IMR-90 (cell line): ENCODE data around the gene PCNX2. TPM values are rescaled to one million over a fixed set of nuclear protein-coding genes. Genes with fewer than 3 reads are reported as not detected.

Source experiments
- ATAC-seq: fragments of 200-7000 bp; cut with Tn5 transposase; 2 replicates; pipeline ENCODE4 v1.9.1; 2020; ENCODE audit warnings: low read depth, mild to moderate bottlenecking, moderate library complexity
- BruUV-seq: library from RNA; stranded (reverse); fragments of 400-500 nt; replicated peaks from 2 replicates; lab custom pipeline; 2021; lab: Mats Ljungman, UMichigan
- CTCF ChIA-PET: fragments of 300-600 bp; formaldehyde crosslinking; extraction: SDS; loops from one replicate; lab custom pipeline; 2021; ENCODE audit warnings: antibody characterized with exemption; lab: Yijun Ruan, JAX
- POLR2A ChIA-PET: fragments of 300-600 bp; sonication (Branson Sonifier 250); formaldehyde crosslinking; loops from one replicate; lab custom pipeline; 2022; ENCODE audit warnings: antibody characterized with exemption; ENCODE audit not compliant: unreplicated experiment; lab: Charles Lee
- DNase-seq: peaks from one replicate; pipeline ENCODE4 v3.0.0; 2013
- H2AFZ ChIP-seq: replicated peaks from 2 replicates; pipeline ENCODE3; 2013; ENCODE audit warnings: low read length, mild to moderate bottlenecking; ENCODE audit not compliant: poor library complexity
- H2AK5ac ChIP-seq: 2 replicates; pipeline ENCODE4 v1.6.1; 2013; ENCODE audit warnings: low read depth, low read length, inconsistent platforms
- H2AK9ac ChIP-seq: replicated peaks from 2 replicates; pipeline ENCODE3; 2013; ENCODE audit warnings: mild to moderate bottlenecking, low read depth, low read length, moderate library complexity; ENCODE audit not compliant: poor library complexity
- H2BK120ac ChIP-seq: 2 replicates; pipeline ENCODE4 v1.6.1; 2013; ENCODE audit warnings: low read depth, low read length, inconsistent platforms
- H2BK15ac ChIP-seq: 3 replicates; pipeline ENCODE4 v1.6.1; 2013; ENCODE audit warnings: low read depth, low read length, inconsistent platforms
- H2BK20ac ChIP-seq: 2 replicates; pipeline ENCODE4 v1.6.1; 2013; ENCODE audit warnings: low read depth, mild to moderate bottlenecking, inconsistent platforms, low read length, moderate library complexity
- H2BK5ac ChIP-seq: 2 replicates; pipeline ENCODE4 v1.6.1; 2013; ENCODE audit warnings: mild to moderate bottlenecking, low read depth, low read length, inconsistent platforms; ENCODE audit not compliant: poor library complexity, severe bottlenecking
- H3K14ac ChIP-seq: replicated peaks from 2 replicates; pipeline ENCODE4 v1.6.1; 2013; ENCODE audit warnings: low read depth, low read length, inconsistent platforms
- H3K18ac ChIP-seq: 2 replicates; pipeline ENCODE4 v1.6.1; 2013; ENCODE audit warnings: low read depth, low read length, control low read depth
- H3K23ac ChIP-seq: 2 replicates; pipeline ENCODE4 v1.6.1; 2013; ENCODE audit warnings: low read depth, low read length, inconsistent platforms
- H3K27ac ChIP-seq: 2 replicates; pipeline ENCODE4 v1.5.1; 2013; ENCODE audit warnings: mild to moderate bottlenecking, control low read depth, low read length; ENCODE audit not compliant: insufficient read depth
- H3K27me3 ChIP-seq: 2 replicates; pipeline ENCODE4 v1.6.1; 2013; ENCODE audit warnings: low read length; ENCODE audit not compliant: control insufficient read depth, insufficient read depth
- H3K36me3 ChIP-seq: 2 replicates; pipeline ENCODE4 v1.6.1; 2013; ENCODE audit warnings: low read length, mixed read lengths; ENCODE audit not compliant: control insufficient read depth, insufficient read depth
- H3K4ac ChIP-seq: 2 replicates; pipeline ENCODE4 v1.6.1; 2013; ENCODE audit warnings: low read depth, low read length, inconsistent platforms
- H3K4me1 ChIP-seq: 2 replicates; pipeline ENCODE4 v1.6.1; 2013; ENCODE audit warnings: low read length, mixed read lengths; ENCODE audit not compliant: control insufficient read depth, insufficient read depth
- H3K4me2 ChIP-seq: 2 replicates; pipeline ENCODE4 v1.6.1; 2013; ENCODE audit warnings: low read depth, mild to moderate bottlenecking, control low read depth, low read length, moderate library complexity
- H3K4me3 ChIP-seq: 2 replicates; pipeline ENCODE4 v1.5.1; 2013; ENCODE audit warnings: low read depth, mild to moderate bottlenecking, control low read depth, low read length, moderate library complexity; ENCODE audit not compliant: insufficient read depth
- H3K56ac ChIP-seq: 2 replicates; pipeline ENCODE4 v1.6.1; 2013; ENCODE audit warnings: low read length, inconsistent platforms; ENCODE audit not compliant: insufficient read depth; ENCODE audit errors: extremely low read depth
- H3K79me1 ChIP-seq, 2 experiments: 2 replicates each; pipeline ENCODE4 v1.6.1; 2013; ENCODE audit warnings: low read length in 2 of 2, inconsistent platforms in 1 of 2, low read depth in 1 of 2
- H3K9ac ChIP-seq: 2 replicates; pipeline ENCODE4 v1.6.1; 2013; ENCODE audit warnings: low read depth, low read length, control low read depth
- H3K9me1 ChIP-seq: 2 replicates; pipeline ENCODE4 v1.6.1; 2013; ENCODE audit warnings: low read length, inconsistent platforms; ENCODE audit not compliant: insufficient read depth
- H3K9me3 ChIP-seq: 2 replicates; pipeline ENCODE4 v1.6.1; 2013; ENCODE audit warnings: low read length; ENCODE audit not compliant: control insufficient read depth, insufficient read depth
- H4K20me1 ChIP-seq: 2 replicates; pipeline ENCODE4 v1.6.1; 2013; ENCODE audit warnings: low read length, inconsistent platforms; ENCODE audit not compliant: insufficient read depth
- H4K5ac ChIP-seq: 2 replicates; pipeline ENCODE4 v1.6.1; 2013; ENCODE audit warnings: mild to moderate bottlenecking, low read depth, low read length, control low read depth
- H4K8ac ChIP-seq, 2 experiments: 2 replicates each; pipeline ENCODE4 v1.6.1; 2013; ENCODE audit warnings: low read depth in 2 of 2, low read length in 2 of 2, control low read depth in 1 of 2, inconsistent platforms in 1 of 2
- H4K91ac ChIP-seq: 2 replicates; pipeline ENCODE4 v1.6.1; 2013; ENCODE audit warnings: low read depth, low read length, inconsistent platforms; ENCODE audit not compliant: insufficient read depth
- MAZ ChIP-seq: IDR thresholded peaks from 2 replicates; pipeline ENCODE4 v1.6.1; 2012; ENCODE audit warnings: low read depth, mild to moderate bottlenecking, low read length, improper control_type of control experiment, moderate library complexity, borderline replicate concordance
- WGBS, 2 experiments: methylation state at CpG; one replicate each; pipeline versions ENCODE4 v1.1.5 to v1.1.7; 2013; ENCODE audit warnings: missing lambda C conversion rate in 2 of 2; ENCODE audit not compliant: insufficient read length in 1 of 2; ENCODE audit errors: extremely low coverage in 2 of 2; 5-methylcytosine and 5-hydroxymethylcytosine counted together
- dilution Hi-C: fragments of 300-500 bp; cut with HindIII; formaldehyde crosslinking; loops from one replicate; pipeline ENCODE4 v1.14.3; 2018; ENCODE audit warnings: low sequenced_read_pairs; ENCODE audit not compliant: unreplicated experiment
- in situ Hi-C: fragments of 300-500 bp; cut with MboI; formaldehyde crosslinking; loops from 3 replicates; pipeline ENCODE4 v1.14.3; 2019; ENCODE audit warnings: low sequenced_read_pairs, inconsistent platforms, mixed read lengths
- intact Hi-C: fragments of 100-400 bp; cut with micrococcal nuclease; formaldehyde crosslinking; loops from 2 replicates; pipeline ENCODE4 v1.10.0; 2022
- polyA plus RNA-seq, 3 experiments: library from polyadenylated mRNA; depleted of rRNA; stranded (reverse); fragments of >200 nt; gene quantifications; 2 replicates each; pipeline ENCODE4 v1.2.3, GENCODE V29; 2012; ENCODE audit warnings: low replicate concordance in 1 of 3
- total RNA-seq: library from RNA; depleted of rRNA; stranded (reverse); fragments of >200 nt; gene quantifications from 2 replicates; pipeline ENCODE4 v1.2.3, GENCODE V29; 2012

PCNX2 gene
- total and polyA plus RNA-seq, 2 of the 4 experiments (the other 2 are of a cell fraction), result 15.9 to 22.6 TPM

DNA sequence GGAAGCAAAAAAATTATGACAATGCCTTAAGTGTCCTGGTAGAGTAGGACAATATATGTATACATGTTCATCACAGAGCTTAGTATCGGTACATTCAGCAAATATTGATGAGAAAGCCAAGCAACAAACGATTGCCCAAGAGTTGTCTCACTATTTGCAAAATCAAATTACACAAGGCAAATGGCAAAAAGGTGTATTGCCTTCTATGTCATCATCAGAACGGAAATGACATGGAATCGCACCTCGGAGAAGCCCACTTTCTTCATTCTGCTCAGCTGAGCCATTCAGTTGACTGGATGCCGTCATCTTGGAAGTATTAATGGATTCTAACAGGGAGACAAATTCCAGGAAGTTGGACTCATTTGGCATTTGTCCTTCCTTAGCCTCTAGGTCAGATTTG, 37.7 kb downstream of the PCNX2 start:
- H3K23ac ChIP-seq, result no peak overlapping the region
- no peaks in the 10 kb centered on the region; the same call in 1 of the 2 replicates for H4K20me1 ChIP-seq
- peaks cover 20% of the 10 kb centered on the region for H3K36me3 ChIP-seq
- CTCF ChIA-PET, result no interaction called here
- in situ Hi-C loops (no loop called here), dilution Hi-C loops (no loop called here), intact Hi-C loops (loop anchor here (1.0 kb wide), 1 partner anchor 24 kb away; no protein-coding TSS in a partner anchor)
- H3K9ac ChIP-seq, result no peak overlapping the region
- no peak overlapping the region for H3K4ac ChIP-seq
- POLR2A ChIA-PET, result no interaction called here
- H3K4me3 ChIP-seq, result no peak overlapping the region
- no peaks in the 10 kb centered on the region for H3K27me3 ChIP-seq
- WGBS, 2 experiments, result 86% methylated on average over 1 of the region's 6 CpGs; no CpG with 5 or more reads in 1 of the 2 experiments
- BruUV-seq, result no TSS peak
- no peak overlapping the region for H4K8ac ChIP-seq
- peaks cover 7 to 8% of the 10 kb centered on the region in 2 experiments; a peak in 3 of 4 replicates for H3K79me1 ChIP-seq
- H2BK120ac ChIP-seq, result no peak overlapping the region
- no peak overlapping the region for H2AK5ac ChIP-seq
- no peak overlapping the region for H2BK20ac ChIP-seq
- H3K56ac ChIP-seq, result no peak overlapping the region
- no peak overlapping the region for H3K18ac ChIP-seq
- TF ChIP-seq MAZ, result no peak
- no peak overlapping the region for H2AFZ ChIP-seq
- no peak overlapping the region for H2BK5ac ChIP-seq
- no peak overlapping the region for H3K27ac ChIP-seq
- DNase-seq (no peak), ATAC-seq (no peak)
- H3K9me3 ChIP-seq, result no peaks in the 10 kb centered on the region
- no peak overlapping the region for H3K14ac ChIP-seq
- no peak overlapping the region for H4K5ac ChIP-seq
- no peak overlapping the region for H3K4me2 ChIP-seq
- no peak overlapping the region for H2AK9ac ChIP-seq
- H4K91ac ChIP-seq, result no peak overlapping the region
- H2BK15ac ChIP-seq, result no peak overlapping the region
- peaks cover 8% of the 10 kb centered on the region for H3K4me1 ChIP-seq
- H3K9me1 ChIP-seq, result peaks cover 15% of the 10 kb centered on the region
